GM12878 (cell line): ENCODE results near the gene DNAJC11. TPM values are rescaled to one million over a fixed set of nuclear protein-coding genes. Genes with fewer than 3 reads are reported as not detected.

Source experiments
- ATAC-seq: fragments of 200-7000 bp; cut with Tn5 transposase; 3 replicates; pipeline ENCODE4 v1.9.1; 2020; ENCODE audit warnings: mild to moderate bottlenecking, moderate library complexity
- BruUV-seq: library from RNA; stranded (reverse); fragments of 400-500 nt; replicated peaks from 2 replicates; lab custom pipeline; 2021; lab: Mats Ljungman, UMichigan
- CTCF ChIA-PET: fragments of 300-600 bp; sonication (Branson Sonifier 250); formaldehyde crosslinking; extraction: SDS; loops from one replicate; lab custom pipeline; 2021; ENCODE audit warnings: inconsistent platforms; lab: Yijun Ruan, JAX
- POLR2A ChIA-PET: fragments of 350-600 bp; formaldehyde crosslinking; extraction: SDS; loops from one replicate; lab custom pipeline; 2021; ENCODE audit warnings: inconsistent platforms; lab: Charles Lee
- RAD21 ChIA-PET: fragments of 300-600 bp; sonication (Branson Sonifier 250); formaldehyde crosslinking; loops from one replicate; lab custom pipeline; 2023; ENCODE audit warnings: antibody characterized with exemption; ENCODE audit not compliant: unreplicated experiment; lab: Charles Lee
- SMC1A ChIA-PET: fragments of 300-600 bp; sonication (Branson Sonifier 250); formaldehyde crosslinking; loops from one replicate; lab custom pipeline; 2023; ENCODE audit not compliant: unreplicated experiment, uncharacterized antibody; lab: Charles Lee
- DNase-seq: peaks from one replicate; pipeline ENCODE4 v3.0.0-alpha.2; 2011; ENCODE audit warnings: low read depth, low spot score
- FAIRE-seq: peaks from 3 replicates; lab custom pipeline; 2011; peaks lifted over from hg19 to GRCh38; lab: Jason Lieb, UNC
- H2AFZ ChIP-seq: 2 replicates; pipeline ENCODE4 v1.6.0; 2011; ENCODE audit warnings: low read depth, low read length, control low read depth; ENCODE audit not compliant: control insufficient read depth
- H3K27ac ChIP-seq: 2 replicates; pipeline ENCODE4 v1.5.1; 2011; ENCODE audit warnings: control low read depth; ENCODE audit not compliant: control insufficient read depth, insufficient read depth
- H3K27me3 ChIP-seq, 2 experiments: replicated peaks in 1 of 2; 2 replicates each; pipeline versions ENCODE4 v1.6.0 to v1.6.1; 2011; ENCODE audit warnings: low read length in 1 of 2; ENCODE audit not compliant: control insufficient read depth in 2 of 2, insufficient read depth in 2 of 2
- H3K36me3 ChIP-seq, 2 experiments: 2 replicates each; pipeline ENCODE4 v1.5.1; 2011; ENCODE audit warnings: low read length in 1 of 2; ENCODE audit not compliant: control insufficient read depth in 2 of 2, insufficient read depth in 2 of 2
- H3K4me1 ChIP-seq: 2 replicates; pipeline ENCODE4 v1.6.1; 2011; ENCODE audit warnings: mild to moderate bottlenecking, low read length, moderate library complexity, mixed read lengths; ENCODE audit not compliant: control insufficient read depth, insufficient read depth
- H3K4me2 ChIP-seq: 2 replicates; pipeline ENCODE4 v1.6.0; 2011; ENCODE audit warnings: control low read depth; ENCODE audit not compliant: control insufficient read depth, insufficient read depth
- H3K4me3 ChIP-seq: fragments of 200-600 bp; sonication (generic); 2 replicates; pipeline ENCODE4 v1.5.1; 2016
- H3K79me2 ChIP-seq: 2 replicates; pipeline ENCODE4 v1.6.0; 2011; ENCODE audit warnings: low read length; ENCODE audit not compliant: control insufficient read depth, insufficient read depth
- H3K9ac ChIP-seq: 2 replicates; pipeline ENCODE4 v1.8.0; 2011; ENCODE audit warnings: low read length, control low read depth, mixed read lengths; ENCODE audit not compliant: control insufficient read depth, insufficient read depth
- H3K9me3 ChIP-seq: replicated peaks from 3 replicates; pipeline ENCODE4 v1.5.1; 2011; ENCODE audit warnings: mild to moderate bottlenecking, low read length; ENCODE audit not compliant: control insufficient read depth, insufficient read depth
- H4K20me1 ChIP-seq: 2 replicates; pipeline ENCODE4 v1.6.0; 2011; ENCODE audit not compliant: control insufficient read depth, insufficient read depth
- ASH2L ChIP-seq: fragments of 300-600, 200-600 bp; sonication (generic); IDR thresholded peaks from 2 replicates; pipeline ENCODE4 v1.6.1; 2017; ENCODE audit warnings: low read depth, mild to moderate bottlenecking, borderline replicate concordance
- BHLHE40 ChIP-seq, 2 experiments: fragments of 450-650 bp in 1 of 2; IDR thresholded peaks; 2 replicates each; pipeline ENCODE4 v1.6.1; 2011 to 2017; ENCODE audit warnings: low read depth in 2 of 2, borderline replicate concordance in 1 of 2, improper control_type of control experiment in 1 of 2, low read length in 1 of 2, mild to moderate bottlenecking in 1 of 2
- BMI1 ChIP-seq: fragments of 450-650 bp; IDR thresholded peaks from 2 replicates; pipeline ENCODE4 v1.6.1; 2016; ENCODE audit warnings: mild to moderate bottlenecking, moderate library complexity, borderline replicate concordance
- BRCA1 ChIP-seq: IDR thresholded peaks from 2 replicates; pipeline ENCODE4 v1.6.1; 2011; ENCODE audit warnings: low read depth, low read length, improper control_type of control experiment
- E4F1 ChIP-seq: fragments of 450-650 bp; IDR thresholded peaks from 2 replicates; pipeline ENCODE4 v1.6.1; 2018; ENCODE audit warnings: borderline replicate concordance, mild to moderate bottlenecking; ENCODE audit not compliant: partially characterized antibody
- EP300 ChIP-seq, 2 experiments: fragments of 150-350 bp in 1 of 2; IDR thresholded peaks; 2 replicates each; pipeline ENCODE4 v1.6.1; 2011 to 2012; ENCODE audit warnings: low read depth in 2 of 2, low read length in 2 of 2, borderline replicate concordance in 1 of 2, improper control_type of control experiment in 1 of 2, inconsistent platforms in 1 of 2; ENCODE audit not compliant: control insufficient read depth in 1 of 2
- IRF4 ChIP-seq: IDR thresholded peaks from 2 replicates; pipeline ENCODE4 v1.6.1; 2011; ENCODE audit warnings: low read depth, low read length
- JUND ChIP-seq: IDR thresholded peaks from 2 replicates; pipeline ENCODE4 v1.6.1; 2012; ENCODE audit warnings: low read depth, mild to moderate bottlenecking, low read length, improper control_type of control experiment, moderate library complexity
- POLR2AphosphoS2 ChIP-seq: IDR thresholded peaks from 2 replicates; pipeline ENCODE4 v1.6.1; 2011; ENCODE audit warnings: low read depth, mild to moderate bottlenecking, low read length, improper control_type of control experiment, moderate library complexity
- RAD21 ChIP-seq: IDR thresholded peaks from 2 replicates; pipeline ENCODE4 v1.6.1; 2011; ENCODE audit warnings: mild to moderate bottlenecking, low read depth, low read length, moderate library complexity; ENCODE audit not compliant: insufficient read depth
- RELA ChIP-seq: fragments of 450-650 bp; IDR thresholded peaks from 2 replicates; pipeline ENCODE4 v1.8.0; 2014; ENCODE audit warnings: borderline replicate concordance; ENCODE audit not compliant: partially characterized antibody
- RFX5 ChIP-seq: IDR thresholded peaks from 2 replicates; pipeline ENCODE4 v1.6.1; 2011; ENCODE audit warnings: low read depth, low read length, improper control_type of control experiment
- RUNX3 ChIP-seq: IDR thresholded peaks from 2 replicates; pipeline ENCODE4 v1.6.1; 2012; ENCODE audit warnings: low read length, inconsistent platforms
- SMAD1 ChIP-seq: fragments of 450-650 bp; IDR thresholded peaks from 2 replicates; pipeline ENCODE4 v1.6.1; 2018; ENCODE audit warnings: mild to moderate bottlenecking, low read depth; ENCODE audit not compliant: partially characterized antibody
- TARDBP ChIP-seq: IDR thresholded peaks from 2 replicates; pipeline ENCODE4 v1.6.1; 2016; ENCODE audit warnings: borderline replicate concordance
- ZNF24 ChIP-seq: fragments of 450-650 bp; IDR thresholded peaks from 2 replicates; pipeline ENCODE4 v1.6.1; 2017; ENCODE audit warnings: antibody characterized with exemption, mild to moderate bottlenecking
- WGBS: methylation state at CpG from one replicate; pipeline ENCODE4 v1.1.6; 2016; ENCODE audit warnings: low lambda C conversion rate; ENCODE audit not compliant: insufficient replicate concordance, insufficient coverage; ENCODE audit errors: missing lambda C conversion rate; 5-methylcytosine and 5-hydroxymethylcytosine counted together
- in situ Hi-C: fragments of 300-500 bp; cut with MboI; formaldehyde crosslinking; loops from 9 replicates; pipeline ENCODE4 v1.14.3; 2018; ENCODE audit warnings: mixed read lengths
- intact Hi-C: fragments of 100-400 bp; cut with micrococcal nuclease; formaldehyde crosslinking; loops from one replicate; pipeline ENCODE4 v1.14.2; 2022; ENCODE audit not compliant: unreplicated experiment
- polyA plus RNA-seq, 11 experiments: library from polyadenylated mRNA; depleted of rRNA in 4 of 11; unstranded in 6 of 11; stranded (reverse) in 5 of 11; fragments of >200 nt; fragmentation: Nextera tagmentation in 4 of 11; fragmentation: Illumina TruSeq in 1 of 11; extraction: Ambion mirVana in 4 of 11; extraction: Trizol in 1 of 11; gene quantifications; 1 replicate in 1 of 11; 2 replicates in 10 of 11; pipeline versions ENCODE4 v1.2.1 to v1.2.3, GENCODE V29; 2011 to 2016; ENCODE audit warnings: inconsistent platforms in 2 of 11, missing spikeins in 2 of 11, low read depth in 1 of 11
- total RNA-seq, 4 experiments: library from RNA; depleted of rRNA in 3 of 4; stranded (reverse); fragments of >200 nt in 3 of 4; fragmentation: Illumina TruSeq in 1 of 4; extraction: Trizol in 1 of 4; gene quantifications; 2 replicates each; pipeline versions ENCODE4 v1.2.1 to v1.2.3, GENCODE V29; 2013 to 2021
- TF ChIP-seq, protein P1 (sequence below): fragments of 450-650 bp; conservative IDR thresholded peaks from 2 replicates; pipeline ENCODE4 v1.6.1; 2017; ENCODE audit warnings: mild to moderate bottlenecking, moderate library complexity
- TF ChIP-seq, protein P2 (sequence below): IDR thresholded peaks from 2 replicates; pipeline ENCODE4 v1.6.1; 2012; ENCODE audit warnings: low read depth, low read length, improper control_type of control experiment

The DNAJC11 gene
- total and polyA plus RNA-seq, 10 of the 15 experiments (the other 5 are each of a cell fraction or from before 2014, with no cell fraction given), result 5.0 to 58.8 (median 39.5) TPM

GRCh38 chr1:6628971-6629479 lies 72.6 kb downstream of the DNAJC11 start:
- 91% methylated on average over 11 of the region's 12 CpGs for WGBS
- peaks cover 7 to 9% of the 10 kb centered on the region in 2 experiments; a peak in 3 of 4 replicates for H3K36me3 ChIP-seq
- H3K27me3 ChIP-seq, result no peaks in the 10 kb centered on the region
- H3K9ac ChIP-seq, result no peak overlapping the region
- H3K4me3 ChIP-seq, result no peak overlapping the region
- H3K9me3 ChIP-seq, result no peaks in the 10 kb centered on the region
- SMC1A ChIA-PET, result no interaction called here
- POLR2A ChIA-PET, result interaction anchor here (1.0 kb wide), 1 partner anchor 51 kb away, joined by 3 read pairs; no protein-coding TSS in a partner anchor
- ATAC-seq (no peak), DNase-seq (no peak), FAIRE-seq (no peak)
- RAD21 ChIA-PET, result no interaction called here
- H3K4me2 ChIP-seq, result no peak overlapping the region
- H4K20me1 ChIP-seq, result no peaks in the 10 kb centered on the region
- no TSS peak for BruUV-seq
- no peak overlapping the region for H2AFZ ChIP-seq
- H3K27ac ChIP-seq, result no peak overlapping the region
- in situ Hi-C loops, result no loop called here
- intact Hi-C loops, result no loop called here
- peaks cover 22% of the 10 kb centered on the region for H3K79me2 ChIP-seq
- CTCF ChIA-PET, result no interaction called here
- peaks cover 16% of the 10 kb centered on the region for H3K4me1 ChIP-seq
- no peak for TF ChIP-seq BMI1
- no peak for TF ChIP-seq ASH2L
- no peak for TF ChIP-seq RELA
- TF ChIP-seq, protein P1, sequence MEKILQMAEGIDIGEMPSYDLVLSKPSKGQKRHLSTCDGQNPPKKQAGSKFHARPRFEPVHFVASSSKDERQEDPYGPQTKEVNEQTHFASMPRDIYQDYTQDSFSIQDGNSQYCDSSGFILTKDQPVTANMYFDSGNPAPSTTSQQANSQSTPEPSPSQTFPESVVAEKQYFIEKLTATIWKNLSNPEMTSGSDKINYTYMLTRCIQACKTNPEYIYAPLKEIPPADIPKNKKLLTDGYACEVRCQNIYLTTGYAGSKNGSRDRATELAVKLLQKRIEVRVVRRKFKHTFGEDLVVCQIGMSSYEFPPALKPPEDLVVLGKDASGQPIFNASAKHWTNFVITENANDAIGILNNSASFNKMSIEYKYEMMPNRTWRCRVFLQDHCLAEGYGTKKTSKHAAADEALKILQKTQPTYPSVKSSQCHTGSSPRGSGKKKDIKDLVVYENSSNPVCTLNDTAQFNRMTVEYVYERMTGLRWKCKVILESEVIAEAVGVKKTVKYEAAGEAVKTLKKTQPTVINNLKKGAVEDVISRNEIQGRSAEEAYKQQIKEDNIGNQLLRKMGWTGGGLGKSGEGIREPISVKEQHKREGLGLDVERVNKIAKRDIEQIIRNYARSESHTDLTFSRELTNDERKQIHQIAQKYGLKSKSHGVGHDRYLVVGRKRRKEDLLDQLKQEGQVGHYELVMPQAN, result no peak
- TF ChIP-seq SMAD1, result no peak
- TF ChIP-seq TARDBP, result no peak
- TF ChIP-seq RUNX3, result no peak
- TF ChIP-seq E4F1, result no peak
- no peak for TF ChIP-seq IRF4
- no peak for TF ChIP-seq ZNF24
- TF ChIP-seq POLR2AphosphoS2, result no peak
- TF ChIP-seq EP300 (IDR thresholded peaks at IDR 0.05; ENCODE audit: borderline replicate concordance in 1 of 2, control insufficient read depth in 1 of 2, low read depth in 2 of 2, low read length in 2 of 2), result no peak
- no peak for TF ChIP-seq BRCA1
- no peak for TF ChIP-seq JUND
- TF ChIP-seq, protein P2, sequence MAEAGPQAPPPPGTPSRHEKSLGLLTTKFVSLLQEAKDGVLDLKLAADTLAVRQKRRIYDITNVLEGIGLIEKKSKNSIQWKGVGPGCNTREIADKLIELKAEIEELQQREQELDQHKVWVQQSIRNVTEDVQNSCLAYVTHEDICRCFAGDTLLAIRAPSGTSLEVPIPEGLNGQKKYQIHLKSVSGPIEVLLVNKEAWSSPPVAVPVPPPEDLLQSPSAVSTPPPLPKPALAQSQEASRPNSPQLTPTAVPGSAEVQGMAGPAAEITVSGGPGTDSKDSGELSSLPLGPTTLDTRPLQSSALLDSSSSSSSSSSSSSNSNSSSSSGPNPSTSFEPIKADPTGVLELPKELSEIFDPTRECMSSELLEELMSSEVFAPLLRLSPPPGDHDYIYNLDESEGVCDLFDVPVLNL, result no peak
- TF ChIP-seq RFX5, result no peak
- TF ChIP-seq BHLHE40 (IDR thresholded peaks at IDR 0.05; ENCODE audit: borderline replicate concordance in 1 of 2, low read depth in 2 of 2, low read length in 1 of 2), result no peak
- no peak for TF ChIP-seq RAD21
